HL-60/S4 treated with phorbol 12-myristate 13-acetate at 8.2 ng/mL for 4 days and 3 days (cell line): ENCODE data around the gene RGMB.

ENCODE experiments used
- in situ Hi-C: fragments of 300-500 bp; cut with MboI; formaldehyde crosslinking; loops from 2 replicates; pipeline ENCODE4 v1.15.0; 2022; ENCODE audit warnings: low sequenced_read_pairs

The RGMB gene

GRCh38 chr5:98784411-98784810, 10.9 kb downstream of the RGMB start:
- in situ Hi-C loops = no loop called here

DNA sequence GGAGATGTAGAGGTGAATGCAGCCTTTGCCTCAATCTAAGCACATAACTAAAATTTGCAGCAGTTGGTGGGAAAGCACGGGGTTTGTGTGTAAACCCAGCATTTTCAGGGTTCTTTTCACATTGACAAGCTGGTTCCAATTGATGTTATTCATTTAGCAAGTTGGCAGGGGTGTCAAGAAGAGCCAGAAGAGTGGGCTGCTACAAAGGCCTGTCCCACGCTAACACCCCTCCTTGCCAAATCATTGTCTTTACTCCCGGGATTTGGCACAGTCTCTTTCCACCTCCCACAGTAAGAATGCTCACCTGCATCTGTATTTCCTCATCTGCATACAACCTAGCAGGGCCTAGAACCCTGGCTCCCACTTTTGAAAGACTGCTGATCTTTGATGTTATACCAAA, 11.8 kb downstream of the RGMB start:
- in situ Hi-C loops = no loop called here

DNA sequence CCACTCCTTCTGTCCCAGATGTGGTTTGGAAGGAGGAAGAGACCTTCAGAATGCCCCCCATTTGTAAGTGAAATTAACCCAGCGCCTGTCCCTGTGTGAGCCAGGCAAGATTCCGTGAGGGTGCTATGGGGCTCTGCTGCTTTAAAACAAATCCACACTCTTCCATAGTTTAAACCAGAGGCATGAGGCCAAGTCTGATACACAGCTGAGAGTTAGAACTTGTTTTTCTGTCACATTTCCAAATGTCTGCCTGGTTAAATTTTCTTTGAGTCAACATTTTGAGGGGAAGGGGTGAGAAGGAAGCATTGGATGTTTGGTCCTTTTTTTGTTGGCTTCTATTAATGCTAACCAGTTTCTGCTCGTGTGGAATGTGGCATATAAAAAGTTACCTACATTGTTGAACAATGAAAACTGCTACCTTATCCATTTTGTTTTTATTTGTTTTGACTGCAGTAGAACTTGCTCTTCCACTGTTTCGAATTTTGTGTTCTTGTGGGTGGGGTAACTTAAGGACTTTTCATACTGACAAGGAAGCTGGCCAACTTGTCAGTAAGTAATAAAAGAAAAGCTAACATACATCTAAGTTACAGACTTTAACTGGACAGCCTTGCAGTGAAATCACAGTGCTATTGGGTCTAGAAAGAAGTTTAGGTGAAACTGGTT, 12.9 kb downstream of the RGMB start:
- in situ Hi-C loops = no loop called here

- in situ Hi-C loops = no loop called here
Observed at GRCh38 chr5:98787131-98787719, 13.8 kb downstream of the RGMB start.

- in situ Hi-C loops = no loop called here
Observed at GRCh38 chr5:98789029-98789428, 15.6 kb downstream of the RGMB start.

GRCh38 chr5:98791001-98791519, 17.6 kb downstream of the RGMB start:
- in situ Hi-C loops = no loop called here

DNA sequence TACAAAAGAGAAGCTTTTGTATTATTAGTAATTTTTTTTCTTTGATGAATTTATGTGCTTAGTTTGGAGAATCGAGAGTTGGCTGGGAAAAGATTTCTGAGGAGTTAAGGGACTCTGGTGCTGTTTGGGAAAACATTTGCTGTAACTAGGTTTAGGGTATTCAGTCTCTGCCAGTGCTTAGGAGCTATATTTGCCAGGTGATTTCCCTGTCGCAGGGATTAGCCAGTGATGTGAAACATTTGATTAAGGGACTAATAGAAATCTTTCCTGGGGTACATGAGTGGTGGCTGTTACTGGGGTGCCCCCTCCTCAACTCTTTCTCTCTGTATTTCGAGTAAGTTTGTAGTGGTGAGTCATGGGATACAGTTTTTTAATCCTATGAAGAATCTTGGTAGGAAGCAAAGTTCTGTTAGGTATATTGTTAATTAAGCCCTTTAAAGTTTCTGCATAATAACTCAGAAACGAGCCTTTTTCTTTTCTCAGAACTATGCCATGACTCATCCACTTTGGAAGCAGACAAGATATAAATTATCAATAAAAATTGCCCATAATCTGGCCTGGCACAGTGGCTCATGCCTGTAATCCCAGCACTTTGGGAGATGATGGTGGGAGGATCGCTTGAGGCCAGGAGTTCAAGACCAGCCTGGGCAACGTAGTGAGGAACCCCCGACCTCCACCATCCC, 18.6 kb downstream of the RGMB start:
- in situ Hi-C loops = no loop called here

- in situ Hi-C loops = no loop called here
Observed at GRCh38 chr5:98793223-98793622, 19.8 kb downstream of the RGMB start.

DNA sequence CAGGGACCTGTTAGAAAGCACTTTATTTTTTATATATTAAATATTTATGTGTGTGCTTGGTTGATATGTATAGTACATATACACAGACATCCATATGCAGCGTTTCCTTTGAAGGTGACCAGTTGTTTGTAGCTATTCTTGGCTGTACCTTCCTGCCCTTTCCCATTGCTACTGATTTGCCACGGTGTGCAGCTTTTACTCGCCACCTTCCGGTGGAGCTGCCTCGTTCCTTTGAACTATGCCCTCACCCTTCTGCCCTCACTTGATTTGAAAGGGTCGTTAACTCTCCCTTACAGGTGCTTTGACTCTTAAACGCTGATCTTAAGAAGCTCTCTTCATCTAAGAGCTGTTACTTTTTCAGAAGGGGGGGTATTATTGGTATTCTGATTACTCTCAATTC, 20.5 kb downstream of the RGMB start:
- in situ Hi-C loops = no loop called here

DNA sequence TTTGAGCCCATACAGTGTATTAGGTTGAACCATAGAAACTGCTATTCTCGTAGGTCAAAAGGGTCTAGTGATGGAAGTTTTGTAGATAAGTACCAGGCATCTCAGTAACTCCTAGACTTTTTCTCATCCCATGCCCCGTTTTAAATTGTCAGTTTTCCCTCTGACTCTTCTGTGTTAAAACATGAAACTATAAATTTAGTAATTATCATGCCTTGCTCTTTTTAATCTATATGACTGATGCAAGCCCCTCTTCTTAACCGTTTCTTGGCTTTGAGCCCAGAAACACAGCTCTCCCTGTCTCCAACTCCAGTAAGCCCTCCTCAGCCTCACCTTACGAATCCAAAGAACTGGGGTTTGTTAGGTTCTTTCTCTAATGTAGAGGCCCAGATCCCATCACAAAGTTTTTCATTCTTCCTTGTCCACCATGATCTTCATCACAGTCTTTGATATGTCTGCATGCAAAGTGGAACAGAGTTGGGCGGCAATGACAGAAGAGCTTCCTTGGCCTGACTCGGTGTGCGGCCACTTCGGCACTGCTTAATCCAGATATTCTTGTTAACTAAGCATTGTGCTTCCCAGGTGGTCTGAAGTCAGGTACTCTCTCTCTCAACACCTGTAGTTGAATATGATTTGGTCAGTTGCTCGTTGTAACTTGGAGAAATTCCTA, 21.1 kb downstream of the RGMB start:
- in situ Hi-C loops = no loop called here

GRCh38 chr5:98795243-98795642, 21.8 kb downstream of the RGMB start:
- in situ Hi-C loops = no loop called here

- in situ Hi-C loops = no loop called here
Observed at GRCh38 chr5:98796197-98796972, 22.9 kb downstream of the RGMB start.

DNA sequence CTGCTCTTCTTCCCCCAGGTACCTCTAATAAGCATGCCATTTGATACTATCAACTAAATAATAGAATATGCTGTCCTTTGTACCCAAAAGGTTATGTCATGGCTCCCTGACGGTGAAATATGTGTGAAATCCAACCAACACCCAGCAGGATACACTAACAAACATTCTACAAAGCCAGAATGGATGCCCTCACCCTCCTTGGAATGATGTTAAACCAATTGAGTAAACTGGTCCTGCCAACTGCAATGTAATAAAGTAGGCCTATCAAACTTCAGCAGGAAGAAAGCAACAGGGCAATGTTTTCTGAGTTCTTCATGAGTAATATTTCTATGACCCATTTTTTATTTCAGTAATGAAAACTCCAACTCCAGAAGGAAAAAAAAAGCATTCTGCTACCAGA, 24.9 kb downstream of the RGMB start:
- in situ Hi-C loops = no loop called here

- in situ Hi-C loops = no loop called here
Observed at GRCh38 chr5:98798847-98799246, 25.4 kb downstream of the RGMB start.

GRCh38 chr5:98804066-98804465, 30.6 kb downstream of the RGMB start:
- in situ Hi-C loops = no loop called here

GRCh38 chr5:98805070-98805469, 31.6 kb downstream of the RGMB start:
- in situ Hi-C loops = no loop called here

GRCh38 chr5:98807806-98808205, 34.3 kb downstream of the RGMB start:
- in situ Hi-C loops = no loop called here

GRCh38 chr5:98810206-98810605, 36.7 kb downstream of the RGMB start:
- in situ Hi-C loops = no loop called here

- in situ Hi-C loops = no loop called here
Observed at GRCh38 chr5:98813755-98814154, 40.3 kb downstream of the RGMB start.

DNA sequence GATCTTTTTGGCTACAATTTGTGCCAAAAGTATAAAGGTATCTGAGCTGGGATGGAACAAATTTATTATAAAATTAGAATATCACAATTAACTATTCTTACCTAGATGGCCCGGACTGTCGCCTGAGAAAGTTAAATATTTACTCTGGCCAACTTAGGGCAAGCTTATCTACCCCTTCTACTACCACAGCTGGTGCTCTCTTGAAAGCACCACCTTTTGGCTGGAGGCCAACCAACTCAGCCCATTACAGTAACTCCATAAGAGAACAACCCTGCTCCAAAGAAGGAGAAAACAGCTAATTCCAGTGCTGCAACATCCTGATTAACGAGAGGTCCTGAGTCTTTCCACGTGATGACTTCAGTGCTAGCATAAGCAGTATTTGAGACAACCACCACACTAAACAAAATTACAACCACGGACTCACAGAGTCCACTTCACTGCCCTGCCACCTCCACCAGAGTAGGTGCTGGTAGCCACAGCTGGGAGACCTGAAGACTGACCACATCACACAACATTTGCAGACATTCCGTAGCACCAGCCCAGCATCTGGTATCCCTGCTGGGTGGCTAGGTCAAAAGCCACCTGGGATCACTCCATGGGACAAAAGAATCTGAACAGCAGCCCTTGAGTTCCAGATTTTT, 43.2 kb downstream of the RGMB start:
- in situ Hi-C loops = no loop called here
